GM13976 (cell line): ENCODE results near the gene BPIFA2.
"Not testable (repeated sequence)": the region's sequence is repeated elsewhere in the genome, so short reads cannot be mapped to it uniquely, and the experiment has no call there.

ENCODE experiments used
- DNase-seq: peaks from one replicate; pipeline ENCODE4 v3.0.0; 2012; ENCODE audit warnings: low spot score
- CTCF ChIP-seq: IDR thresholded peaks from 2 replicates; pipeline ENCODE4 v1.5.1; 2012; ENCODE audit warnings: borderline replicate concordance, mild to moderate bottlenecking; ENCODE audit not compliant: insufficient read depth; ENCODE audit errors: extremely low read depth, missing control alignments, control extremely low read depth
- in situ Hi-C: fragments of 300-500 bp; cut with MboI; formaldehyde crosslinking; loops from one replicate; pipeline ENCODE4 v1.12.0; 2022; ENCODE audit warnings: low sequenced_read_pairs, mixed read lengths, inconsistent platforms; ENCODE audit not compliant: unreplicated experiment

Gene BPIFA2, protein sequence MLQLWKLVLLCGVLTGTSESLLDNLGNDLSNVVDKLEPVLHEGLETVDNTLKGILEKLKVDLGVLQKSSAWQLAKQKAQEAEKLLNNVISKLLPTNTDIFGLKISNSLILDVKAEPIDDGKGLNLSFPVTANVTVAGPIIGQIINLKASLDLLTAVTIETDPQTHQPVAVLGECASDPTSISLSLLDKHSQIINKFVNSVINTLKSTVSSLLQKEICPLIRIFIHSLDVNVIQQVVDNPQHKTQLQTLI

DNA sequence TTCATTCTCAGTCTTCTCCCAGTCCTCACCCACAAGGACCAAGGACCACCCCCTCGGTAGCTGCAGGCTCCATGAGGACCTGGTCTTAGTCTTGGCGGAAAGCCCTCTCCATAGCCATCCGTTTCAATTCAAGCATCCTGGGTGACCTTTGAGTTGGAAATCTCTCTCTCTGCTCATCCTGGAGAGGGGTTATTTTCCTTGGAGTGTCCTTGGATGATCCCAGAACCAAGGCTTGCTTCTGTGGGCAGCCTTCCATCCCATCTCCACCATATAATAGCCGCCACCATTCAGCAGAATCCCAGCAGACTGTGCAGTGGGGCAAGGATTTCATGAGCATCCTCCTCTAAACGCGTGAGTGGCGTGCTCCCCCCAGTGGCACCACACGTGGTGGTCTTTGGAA is at the start of gene BPIFA2:
BPIFA2 (plus strand) TSS at position 301 of the 400 bp plus-strand sequence. CDS start 987 bp downstream, outside the sequence.
- no peak for TF ChIP-seq CTCF
- DNase-seq = no peak
- in situ Hi-C loops = no loop called here

- peak; percentile 57 for DNase-seq
- in situ Hi-C loops = no loop called here
- no peak for TF ChIP-seq CTCF
These were observed 47.9 kb upstream of the BPIFA2 start for GRCh38 chr20:33119725-33120720.

- TF ChIP-seq CTCF = no peak
- in situ Hi-C loops = no loop called here
- no peak for DNase-seq
These were observed 47.0 kb upstream of the BPIFA2 start for GRCh38 chr20:33120934-33121333.

- DNase-seq, in situ Hi-C loops: not testable (repeated sequence)
These were observed 45.7 kb upstream of the BPIFA2 start for GRCh38 chr20:33122297-33122696.

DNA sequence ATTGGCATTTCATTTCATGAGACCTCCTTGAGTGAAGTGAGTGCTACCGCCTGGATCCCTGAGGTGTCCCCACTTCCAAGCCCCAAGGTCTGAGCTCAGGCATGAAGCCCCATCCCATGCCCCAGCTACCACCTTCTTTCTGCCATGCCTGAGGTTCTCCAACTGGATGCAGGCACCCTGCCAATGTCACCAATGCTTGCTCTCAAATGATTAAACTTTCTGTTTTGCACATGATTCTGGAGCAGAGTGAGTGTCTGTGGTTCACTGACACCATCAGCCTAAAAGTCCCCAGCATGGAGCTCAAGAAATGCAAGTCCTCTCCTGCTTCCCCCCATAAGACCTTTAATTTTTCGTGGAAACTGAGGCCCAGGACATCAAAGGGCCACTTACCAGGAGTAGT is 43.7 kb upstream of the BPIFA2 start:
- no peak for DNase-seq
- TF ChIP-seq CTCF = no peak
- in situ Hi-C loops = no loop called here

- no peak for DNase-seq
- in situ Hi-C loops = no loop called here
- no peak for TF ChIP-seq CTCF
These were observed 43.0 kb upstream of the BPIFA2 start for GRCh38 chr20:33124994-33125393.

GRCh38 chr20:33125983-33126382 is 42.0 kb upstream of the BPIFA2 start:
- no peak for DNase-seq
- in situ Hi-C loops = no loop called here
- TF ChIP-seq CTCF = no peak
